Activated naive CD8-positive, alpha-beta T cell (primary cell): ENCODE measurements around the gene COX20.
A peak's percentile ranks its signal among the peaks of the same experiment; 100 is the strongest.
"Not testable (repeated sequence)": the region's sequence is repeated elsewhere in the genome, so short reads cannot be mapped to it uniquely, and the experiment has no call there.

Experiments
- H3K27ac Mint-ChIP-seq: one replicate; pipeline ENCODE4 v1.8.0; 2021; ENCODE audit warnings: mixed read lengths
- H3K27me3 Mint-ChIP-seq: one replicate; pipeline ENCODE4 v1.8.0; 2021; ENCODE audit warnings: mixed read lengths
- H3K36me3 Mint-ChIP-seq: one replicate; pipeline ENCODE4 v1.8.0; 2021; ENCODE audit warnings: mixed read lengths
- H3K4me1 Mint-ChIP-seq: one replicate; pipeline ENCODE4 v1.8.0; 2021; ENCODE audit warnings: low read depth, mixed read lengths
- H3K4me3 Mint-ChIP-seq: one replicate; pipeline ENCODE4 v1.8.0; 2021; ENCODE audit warnings: mild to moderate bottlenecking, mixed read lengths
- H3K9me3 Mint-ChIP-seq: one replicate; pipeline ENCODE4 v1.8.0; 2021; ENCODE audit warnings: low read depth, mixed read lengths

Gene COX20

DNA sequence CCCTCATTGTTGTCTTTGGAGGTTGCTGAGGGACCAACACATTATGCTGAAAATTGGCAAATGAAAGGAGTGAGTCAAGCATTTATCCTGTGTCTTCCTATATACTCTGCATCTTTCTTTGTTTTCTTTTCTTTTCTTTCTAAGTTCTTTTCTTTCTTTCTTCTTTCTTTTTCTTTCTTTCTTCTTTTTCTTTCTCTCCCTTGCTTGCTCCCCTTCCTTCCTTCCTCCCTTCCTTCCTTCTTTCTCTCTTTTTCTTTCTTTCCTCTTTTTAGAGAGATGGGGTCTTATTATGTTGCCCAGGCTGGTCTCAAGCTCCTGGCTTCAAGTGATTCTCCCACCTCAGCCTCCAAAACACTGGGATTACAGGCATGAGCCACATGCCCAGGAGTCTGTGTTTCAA is 28.3 kb upstream of the COX20 start:
- Mint-ChIP-seq H3K9me3 (no peaks in the 10 kb centered on the region), H3K27me3 (no peaks in the 10 kb centered on the region), H3K36me3 (no peaks in the 10 kb centered on the region), H3K27ac (no peak overlapping the region), H3K4me3 (no peak overlapping the region), H3K4me1 (no peaks in the 10 kb centered on the region)

DNA sequence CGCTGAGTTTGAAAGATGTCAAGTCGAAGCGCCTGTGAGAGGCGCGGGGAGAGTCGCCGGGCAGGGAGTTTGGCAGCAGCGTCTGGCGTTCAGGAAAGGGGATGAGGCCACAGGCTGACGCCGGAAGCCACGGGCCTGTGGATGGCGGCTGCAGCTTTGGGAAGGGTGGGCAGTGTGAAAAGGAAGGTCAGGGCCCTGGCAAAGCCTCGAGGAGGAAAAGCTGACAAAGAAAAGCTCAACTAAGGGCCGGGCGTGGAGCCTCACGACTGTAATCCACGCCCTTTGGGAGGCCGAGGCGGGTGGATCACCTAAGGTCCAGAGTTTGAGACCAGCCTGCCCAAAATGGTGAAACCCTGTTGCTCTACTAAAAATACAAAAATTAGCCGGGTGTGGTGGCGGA is 25.2 kb upstream of the COX20 start:
- Mint-ChIP-seq H3K9me3 (no peaks in the 10 kb centered on the region), H3K4me3 (no peak overlapping the region), H3K27me3 (peaks cover 1% of the 10 kb centered on the region), H3K4me1 (peaks cover 3% of the 10 kb centered on the region), H3K27ac (no peak overlapping the region), H3K36me3 (no peaks in the 10 kb centered on the region)

DNA sequence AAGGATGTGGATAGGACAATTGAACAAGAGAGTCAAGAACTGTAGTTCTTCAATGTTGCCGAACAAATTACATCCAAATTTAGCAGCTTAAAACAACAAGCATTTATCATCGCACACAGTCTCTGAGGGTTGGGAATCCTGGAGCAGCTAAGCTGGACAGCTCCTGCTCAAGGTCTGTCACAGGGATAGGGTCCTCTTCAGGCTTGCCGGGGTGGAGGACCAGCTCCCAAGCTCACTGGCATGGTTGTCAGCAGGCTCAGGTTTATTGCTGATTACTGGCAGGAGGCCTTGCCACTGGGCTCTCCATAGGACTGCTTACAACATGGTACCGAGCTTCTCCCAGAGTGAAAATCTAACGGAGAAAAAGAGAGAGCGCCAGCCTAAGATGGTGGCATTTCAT is 22.1 kb upstream of the COX20 start:
- no peak overlapping the region for H3K27ac Mint-ChIP-seq
- peaks cover 1% of the 10 kb centered on the region for H3K27me3 Mint-ChIP-seq
- no peaks in the 10 kb centered on the region for H3K9me3 Mint-ChIP-seq
- H3K4me1 Mint-ChIP-seq, result peaks cover 7% of the 10 kb centered on the region
- no peak overlapping the region for H3K4me3 Mint-ChIP-seq
- H3K36me3 Mint-ChIP-seq, result no peaks in the 10 kb centered on the region

DNA sequence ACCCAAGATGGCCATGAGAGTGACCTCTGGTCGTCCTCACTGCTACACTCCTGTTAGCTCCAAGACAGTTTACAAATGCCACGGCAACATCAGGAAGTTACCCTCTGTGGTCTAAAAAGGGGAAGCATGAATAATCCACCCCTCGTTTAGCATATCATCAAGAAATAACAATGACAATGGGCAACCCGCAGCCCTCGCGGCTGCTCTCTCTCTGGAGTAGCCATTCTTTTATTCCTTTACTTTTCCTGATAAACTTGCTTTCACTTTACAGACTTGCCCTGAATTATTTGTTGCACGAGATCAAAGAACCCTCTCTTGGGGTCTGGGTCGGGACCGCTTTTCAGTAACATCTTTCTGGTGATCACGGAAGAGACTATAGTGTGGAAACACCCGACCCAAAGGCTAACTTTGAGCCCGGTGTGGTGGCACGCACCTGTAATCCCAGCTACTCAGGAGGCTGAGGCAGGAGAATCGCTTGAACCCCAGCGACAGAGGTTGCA is 19.8 kb upstream of the COX20 start:
- Mint-ChIP-seq H3K27ac (no peak overlapping the region), H3K9me3 (no peaks in the 10 kb centered on the region), H3K36me3 (no peaks in the 10 kb centered on the region), H3K4me1 (peaks cover 7% of the 10 kb centered on the region), H3K27me3 (peaks cover 1% of the 10 kb centered on the region), H3K4me3 (peak overlapping the region; percentile 33)

DNA sequence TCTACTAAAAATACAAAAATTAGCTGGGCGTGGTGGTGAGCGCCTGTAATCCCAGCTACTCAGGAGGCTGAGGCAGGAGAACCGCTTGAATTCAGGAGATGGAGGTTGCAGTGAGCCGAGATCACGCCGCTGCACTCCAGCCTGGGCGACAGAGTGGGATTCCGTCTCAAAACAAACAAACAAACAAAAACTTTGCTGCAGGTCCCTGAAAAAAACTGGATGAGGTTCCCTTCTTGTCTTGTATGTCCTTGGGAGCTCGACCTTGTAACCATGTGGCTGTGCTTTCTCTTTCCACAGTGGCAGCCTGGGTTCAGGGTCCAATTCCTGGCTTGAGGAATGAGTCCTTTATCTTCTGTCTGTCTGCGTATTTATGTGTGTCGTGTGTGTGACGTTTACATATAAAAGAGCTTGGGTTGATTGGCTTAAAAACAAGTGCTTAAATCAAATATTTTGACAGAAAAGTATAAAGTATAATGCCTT is 18.0 kb upstream of the COX20 start:
- H3K27ac Mint-ChIP-seq, result no peak overlapping the region
- H3K4me3 Mint-ChIP-seq, result no peak overlapping the region
- H3K9me3 Mint-ChIP-seq, result no peaks in the 10 kb centered on the region

DNA sequence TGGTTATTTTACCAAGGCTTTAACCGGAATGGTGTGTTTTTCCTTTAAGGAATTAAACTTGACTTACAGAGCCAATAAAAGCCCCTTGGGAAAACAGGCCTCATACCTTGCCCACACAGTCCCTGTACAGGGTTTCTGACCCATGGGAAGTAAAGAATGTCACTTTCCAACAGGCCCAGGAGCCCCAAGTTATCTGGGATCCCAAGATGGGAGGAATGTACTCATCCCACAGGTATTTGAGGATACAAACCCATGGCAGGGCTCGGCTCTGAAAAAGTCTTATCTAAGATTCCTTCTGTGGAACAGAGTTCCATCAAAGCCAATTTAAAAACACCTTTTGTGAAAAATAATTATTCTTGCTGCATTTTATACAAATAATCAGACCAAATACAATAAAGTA is 15.3 kb upstream of the COX20 start:
- Mint-ChIP-seq H3K27ac (no peak overlapping the region), H3K9me3 (no peaks in the 10 kb centered on the region), H3K36me3 (no peaks in the 10 kb centered on the region), H3K4me3 (no peak overlapping the region), H3K4me1 (peaks cover 4% of the 10 kb centered on the region), H3K27me3 (no peaks in the 10 kb centered on the region)

More for the DNA sequence above, 18.0 kb upstream of the COX20 start:
- peaks cover 1% of the 10 kb centered on the region for H3K27me3 Mint-ChIP-seq
- peaks cover 7% of the 10 kb centered on the region for H3K4me1 Mint-ChIP-seq
- no peaks in the 10 kb centered on the region for H3K36me3 Mint-ChIP-seq

DNA sequence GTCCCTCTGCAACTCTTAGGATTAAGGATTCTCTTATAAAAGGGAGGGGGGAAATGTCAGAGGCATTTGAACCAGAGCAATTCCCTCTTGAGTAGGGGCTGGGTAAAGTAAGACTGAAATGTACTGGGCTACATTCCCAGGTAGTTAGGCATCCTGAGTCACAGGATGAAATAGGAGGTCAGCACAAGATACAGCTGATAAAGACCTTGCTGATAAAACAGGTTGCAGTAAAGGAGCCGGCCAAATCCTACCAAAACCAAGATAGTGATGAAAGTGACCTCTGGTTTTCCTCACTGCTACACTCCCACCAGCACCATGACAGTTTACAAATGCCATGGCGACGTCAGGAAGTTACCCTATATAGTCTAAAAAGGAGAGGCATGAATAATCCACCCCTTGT is 14.3 kb upstream of the COX20 start:
- Mint-ChIP-seq H3K4me3 (no peak overlapping the region), H3K27me3 (no peaks in the 10 kb centered on the region), H3K4me1 (no peaks in the 10 kb centered on the region), H3K9me3 (no peaks in the 10 kb centered on the region), H3K27ac (no peak overlapping the region), H3K36me3 (no peaks in the 10 kb centered on the region)

DNA sequence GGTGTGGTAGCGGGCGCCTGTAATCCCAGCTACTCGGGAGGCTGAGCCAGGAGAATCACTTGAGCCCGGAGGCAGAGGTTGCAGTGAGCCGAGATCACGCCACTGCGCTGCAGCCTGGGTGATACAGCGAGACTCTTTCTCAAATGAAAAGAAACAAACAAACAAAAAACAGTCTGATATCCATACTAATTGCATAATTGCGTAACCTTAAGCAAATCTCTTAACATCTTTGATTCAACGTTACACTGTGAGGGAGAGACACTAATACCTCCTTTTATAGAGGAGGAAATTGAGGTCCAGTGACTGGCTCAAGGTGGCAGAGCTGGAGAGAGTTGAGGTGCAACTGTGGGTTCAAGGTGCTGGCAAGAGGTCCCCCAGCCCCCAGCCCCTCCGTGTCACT is 12.6 kb upstream of the COX20 start:
- no peaks in the 10 kb centered on the region for H3K36me3 Mint-ChIP-seq
- no peak overlapping the region for H3K27ac Mint-ChIP-seq
- H3K4me3 Mint-ChIP-seq, result no peak overlapping the region
- H3K4me1 Mint-ChIP-seq, result no peaks in the 10 kb centered on the region
- no peaks in the 10 kb centered on the region for H3K27me3 Mint-ChIP-seq
- H3K9me3 Mint-ChIP-seq, result no peaks in the 10 kb centered on the region

DNA sequence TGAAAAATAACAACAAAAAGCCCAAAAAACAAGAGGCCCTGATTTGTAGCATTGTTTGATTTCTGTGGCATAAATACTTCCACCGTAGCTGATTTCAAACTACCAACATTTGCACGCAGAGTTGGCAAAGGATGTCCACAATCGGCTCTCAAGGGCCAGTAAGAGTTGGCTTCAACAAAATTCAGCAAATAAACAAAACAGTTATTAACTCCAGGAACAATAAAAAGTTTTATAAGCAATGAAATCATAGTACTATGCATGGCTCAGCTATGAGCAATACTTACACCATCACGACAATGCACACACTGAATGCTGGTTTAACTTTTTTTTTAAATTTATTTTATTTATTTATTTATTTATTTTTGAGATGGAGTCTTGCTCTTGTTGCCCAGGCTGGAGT is 8.7 kb upstream of the COX20 start:
- no peaks in the 10 kb centered on the region for H3K4me1 Mint-ChIP-seq
- H3K36me3 Mint-ChIP-seq, result no peaks in the 10 kb centered on the region
- H3K27ac Mint-ChIP-seq, result no peak overlapping the region
- H3K27me3 Mint-ChIP-seq, result no peaks in the 10 kb centered on the region
- no peak overlapping the region for H3K4me3 Mint-ChIP-seq
- no peaks in the 10 kb centered on the region for H3K9me3 Mint-ChIP-seq

DNA sequence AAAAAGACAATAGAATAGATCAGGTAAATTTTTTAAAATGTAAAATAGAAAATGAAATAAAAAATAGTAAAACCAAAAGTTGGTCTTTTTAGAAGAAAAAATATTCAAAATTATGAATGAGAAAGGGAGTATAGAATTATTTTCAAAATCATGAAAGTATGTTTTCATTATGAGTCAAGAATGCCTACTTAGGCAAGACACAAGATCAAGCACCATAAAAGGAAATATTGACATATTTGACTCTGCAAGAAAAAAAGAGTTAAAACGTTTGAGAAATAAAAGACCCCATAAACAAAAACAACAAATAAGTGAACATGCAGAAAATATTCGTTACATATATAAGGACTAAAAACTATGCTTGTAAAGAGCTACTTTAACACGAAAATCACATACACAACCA is 4.8 kb upstream of the COX20 start:
- H3K4me3 Mint-ChIP-seq, result no peak overlapping the region
- H3K27ac Mint-ChIP-seq, result no peak overlapping the region
- H3K4me1 Mint-ChIP-seq, result peaks cover 8% of the 10 kb centered on the region
- no peaks in the 10 kb centered on the region for H3K27me3 Mint-ChIP-seq
- H3K9me3 Mint-ChIP-seq, result no peaks in the 10 kb centered on the region
- H3K36me3 Mint-ChIP-seq, result no peaks in the 10 kb centered on the region

DNA sequence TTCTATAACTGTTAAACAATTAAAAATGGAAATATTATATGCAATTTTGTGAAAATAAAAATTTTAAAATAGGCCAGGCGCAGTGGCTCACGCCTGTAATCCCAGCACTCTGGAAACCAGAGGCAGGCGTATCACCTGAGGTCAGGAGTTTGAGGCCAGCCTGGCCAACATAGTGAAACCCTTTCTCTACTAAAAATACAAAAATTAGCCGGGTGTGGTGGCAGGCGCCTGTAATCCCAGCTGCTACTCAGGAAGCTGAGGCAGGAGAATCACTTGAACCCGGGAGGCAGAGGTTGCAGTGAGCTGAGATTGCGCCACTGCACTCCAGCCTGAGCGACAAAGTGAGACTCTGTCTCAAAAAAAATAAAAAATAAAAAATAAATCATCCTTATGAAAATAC is 2.2 kb upstream of the COX20 start:
- not testable (repeated sequence) for H3K36me3 Mint-ChIP-seq, H3K27ac Mint-ChIP-seq, H3K27me3 Mint-ChIP-seq, H3K9me3 Mint-ChIP-seq
- H3K4me1 Mint-ChIP-seq, result peaks cover 27% of the 10 kb centered on the region
- peak overlapping the region; percentile 96 for H3K4me3 Mint-ChIP-seq

DNA sequence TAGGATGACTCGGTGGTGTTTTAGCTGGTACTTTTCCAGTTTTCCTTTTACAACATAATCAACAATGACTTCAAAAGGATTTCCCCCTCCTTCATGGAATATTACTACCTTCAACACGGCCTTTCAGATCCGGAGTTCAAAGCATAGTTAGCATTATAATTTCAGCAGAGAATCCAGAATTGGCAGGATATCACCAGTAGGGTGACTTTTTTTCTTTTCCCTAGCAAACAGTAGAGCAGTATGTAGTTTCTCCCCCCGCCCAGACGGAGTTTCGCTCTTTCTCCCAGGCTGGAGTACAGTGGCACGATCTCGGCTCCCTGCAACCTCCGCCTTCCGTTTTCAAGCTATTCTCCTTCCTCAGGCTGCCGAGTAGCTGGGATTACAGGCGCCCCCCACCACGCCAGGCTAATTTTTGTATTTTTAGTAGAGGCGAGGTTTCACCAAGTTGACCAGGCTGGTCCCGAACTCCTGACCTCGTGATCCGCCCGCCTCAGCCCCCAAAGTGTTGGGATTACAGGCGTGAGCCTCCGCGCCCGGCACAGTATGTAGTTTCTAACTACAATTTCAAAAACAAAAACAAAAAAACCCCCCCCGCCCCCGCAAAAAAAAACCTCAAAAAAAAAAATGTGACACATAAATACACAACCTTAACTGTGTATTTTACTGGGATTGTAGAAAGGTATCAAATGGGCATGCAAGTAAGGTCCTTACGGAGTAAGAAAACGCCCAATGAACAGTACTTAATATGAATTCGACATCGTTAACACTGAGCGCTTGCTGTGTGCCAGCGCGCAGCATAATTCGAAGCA is 1.5 kb upstream of the COX20 start:
- Mint-ChIP-seq H3K9me3 (peaks cover 7% of the 10 kb centered on the region), H3K36me3 (peaks cover 13% of the 10 kb centered on the region), H3K4me1 (peaks cover 34% of the 10 kb centered on the region), H3K27me3 (no peaks in the 10 kb centered on the region), H3K4me3 (peak overlapping the region; percentile 96), H3K27ac (peak overlapping the region; percentile 99)

DNA sequence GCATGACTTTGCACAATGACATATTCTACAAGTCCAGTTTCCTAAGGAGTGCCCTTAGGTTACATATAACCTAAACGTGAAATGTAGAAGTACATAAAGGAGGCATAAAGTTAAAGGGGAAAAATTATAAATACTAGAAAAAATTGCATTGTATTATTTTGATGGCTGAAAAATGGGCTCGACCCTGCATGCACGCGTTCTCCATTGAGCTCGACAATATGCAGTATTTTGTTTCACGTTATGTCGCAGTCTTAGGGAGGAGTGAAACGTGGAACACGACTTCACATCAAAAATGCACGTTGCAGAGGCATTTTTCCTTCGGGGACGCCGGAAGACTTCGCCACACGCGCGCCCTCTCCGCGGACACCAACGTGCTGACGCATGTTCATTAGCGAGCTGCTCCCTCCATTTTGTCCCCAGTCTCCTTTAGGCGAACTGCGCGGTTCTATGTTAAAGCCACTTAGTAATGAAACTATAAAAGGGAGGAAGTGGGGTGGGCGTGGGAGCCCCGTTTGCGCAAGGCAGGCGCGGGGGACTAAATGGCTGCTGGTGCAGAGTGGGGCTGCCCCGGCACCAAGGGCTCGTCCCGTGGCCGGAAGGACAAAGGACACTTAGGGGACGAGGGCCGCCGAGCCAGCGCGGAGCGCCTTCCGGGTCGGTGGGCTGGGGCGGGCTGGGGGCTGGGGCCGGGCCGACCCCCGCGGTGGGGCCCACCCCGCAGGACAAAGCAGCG is 749 bp upstream of the COX20 start:
- H3K27me3 Mint-ChIP-seq, result no peaks in the 10 kb centered on the region
- H3K4me1 Mint-ChIP-seq, result peaks cover 42% of the 10 kb centered on the region
- peaks cover 7% of the 10 kb centered on the region for H3K9me3 Mint-ChIP-seq
- peak overlapping the region; percentile 96 for H3K4me3 Mint-ChIP-seq
- H3K27ac Mint-ChIP-seq, result peak overlapping the region; percentile 99
- H3K36me3 Mint-ChIP-seq, result peaks cover 16% of the 10 kb centered on the region

DNA sequence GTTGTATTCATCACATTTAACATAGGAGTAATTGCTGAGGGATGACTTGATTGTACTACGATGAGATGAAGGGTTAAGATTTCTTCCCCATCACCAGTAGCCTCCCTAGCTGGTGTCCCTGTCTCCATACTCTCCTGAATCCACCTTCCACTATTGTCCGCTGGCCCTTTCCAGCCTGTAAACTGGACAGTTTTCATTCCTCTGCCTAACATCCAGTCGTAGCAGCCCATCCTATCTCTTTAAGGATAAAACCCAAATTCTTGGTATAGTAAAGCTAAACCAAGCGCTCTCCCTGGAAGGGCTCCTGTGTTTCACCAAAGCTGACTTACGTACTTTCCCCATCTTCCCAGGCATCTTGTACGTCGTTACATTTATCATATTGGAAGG is 670 bp downstream of the COX20 start:
- Mint-ChIP-seq H3K36me3 (peaks cover 24% of the 10 kb centered on the region), H3K9me3 (peaks cover 7% of the 10 kb centered on the region), H3K4me3 (peak overlapping the region; percentile 95), H3K27me3 (no peaks in the 10 kb centered on the region), H3K4me1 (peaks cover 55% of the 10 kb centered on the region), H3K27ac (peak overlapping the region; percentile 94)

DNA sequence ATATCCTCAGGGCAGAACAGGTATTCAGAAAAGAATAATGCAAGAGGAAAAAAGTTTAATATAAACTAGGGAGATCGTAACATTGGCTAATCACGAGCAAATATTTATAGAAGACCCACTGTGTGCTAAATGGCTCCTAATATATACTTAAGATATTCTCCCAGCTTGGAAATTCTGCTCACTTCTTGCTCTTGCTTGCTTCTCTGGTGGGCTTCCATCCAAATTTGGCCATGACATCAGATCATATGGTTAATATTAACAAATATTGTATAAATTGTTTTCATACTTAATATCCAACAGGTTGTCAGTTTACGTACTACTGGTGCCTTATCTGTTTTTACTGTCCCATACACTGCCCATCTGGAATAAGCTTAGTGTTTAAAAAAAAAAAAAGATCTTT is 1.1 kb downstream of the COX20 start:
- Mint-ChIP-seq H3K4me3 (peak overlapping the region; percentile 95), H3K4me1 (peaks cover 60% of the 10 kb centered on the region), H3K27me3 (no peaks in the 10 kb centered on the region), H3K36me3 (peaks cover 24% of the 10 kb centered on the region), H3K9me3 (peaks cover 7% of the 10 kb centered on the region), H3K27ac (peak overlapping the region; percentile 94)
